ENCODE results near the gene PTEN.

PTEN gene

GRCh38 chr10:87973635-87974034 lies 110.2 kb downstream of the PTEN start:
- DNase-seq (ENCODE audit: low read depth in 2 of 3, low spot score in 2 of 3), result no peak

- no peak for DNase-seq (ENCODE audit: low read depth in 2 of 3, low spot score in 2 of 3)
These were observed 110.7 kb downstream of the PTEN start for GRCh38 chr10:87974130-87974529.

GRCh38 chr10:87974769-87975168 lies 111.3 kb downstream of the PTEN start:
- DNase-seq (ENCODE audit: low read depth in 2 of 3, low spot score in 2 of 3), result no peak

GRCh38 chr10:87976101-87976743 lies 112.8 kb downstream of the PTEN start:
- DNase-seq (ENCODE audit: low read depth in 2 of 3, low spot score in 2 of 3), result no peak

DNA sequence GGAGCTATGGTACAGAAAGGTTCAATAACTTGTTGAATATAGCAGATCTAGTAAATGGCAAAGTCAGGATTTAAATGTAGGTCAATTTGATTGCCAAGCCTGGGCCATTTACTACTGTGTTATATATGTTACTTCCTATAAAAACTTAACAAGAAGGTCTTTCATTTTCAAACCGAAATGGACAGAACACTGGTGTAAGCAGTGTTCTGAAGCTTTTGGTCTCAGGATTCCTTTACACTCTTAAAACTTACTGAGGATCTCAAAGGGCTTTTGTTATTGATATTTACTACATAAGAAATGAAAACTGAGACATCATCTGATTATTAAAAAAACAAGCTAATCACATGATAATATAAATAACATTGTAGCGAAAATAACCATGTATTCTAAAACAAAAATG lies 114.7 kb downstream of the PTEN start:
- DNase-seq (ENCODE audit: low read depth in 2 of 3, low spot score in 2 of 3), result no peak

DNA sequence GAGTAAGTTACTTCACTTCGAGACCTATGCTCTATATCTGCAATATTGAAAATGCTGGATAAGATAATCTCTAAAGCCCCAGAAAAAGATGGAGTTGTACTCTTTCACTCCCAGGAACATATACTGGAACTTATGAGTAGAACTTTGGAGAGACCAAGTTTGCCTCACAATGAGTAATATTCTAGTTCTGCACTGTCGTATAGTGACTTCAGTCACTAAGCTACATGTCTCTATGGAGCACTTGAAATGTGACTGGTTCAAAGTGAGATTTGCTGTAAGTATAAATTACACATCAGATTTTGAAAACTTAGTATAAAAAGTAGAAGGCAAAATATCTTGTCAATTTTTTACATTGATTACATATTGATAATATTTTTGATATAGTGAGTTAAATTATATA lies 116.4 kb downstream of the PTEN start:
- no peak for DNase-seq (ENCODE audit: low read depth in 2 of 3, low spot score in 2 of 3)

- DNase-seq (ENCODE audit: low read depth in 2 of 3, low spot score in 2 of 3), result no peak
These were observed 120.3 kb downstream of the PTEN start for GRCh38 chr10:87983716-87984115.

DNA sequence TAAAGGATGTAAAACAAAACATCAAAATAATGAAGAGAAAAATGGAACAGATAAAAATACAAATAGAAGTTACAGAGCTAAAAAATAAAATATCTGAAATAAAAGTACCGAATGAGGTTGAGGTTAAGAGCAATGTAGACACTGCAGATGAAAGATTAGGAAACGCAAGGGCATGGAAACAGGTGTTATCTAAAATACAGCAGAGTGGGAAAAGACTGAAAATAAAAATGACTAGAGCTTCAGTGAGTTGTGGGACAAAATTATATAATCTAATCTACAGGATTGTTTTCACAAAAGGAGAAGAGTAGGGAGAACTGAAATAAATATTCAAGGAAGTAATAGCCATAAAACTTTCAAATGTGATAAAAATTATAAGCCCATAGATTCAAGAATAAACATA lies 123.8 kb downstream of the PTEN start:
- DNase-seq (ENCODE audit: low read depth in 2 of 3, low spot score in 2 of 3), result no peak

- no peak for DNase-seq (ENCODE audit: low read depth in 2 of 3, low spot score in 2 of 3)
These were observed 128.5 kb downstream of the PTEN start for GRCh38 chr10:87991946-87992345.

GRCh38 chr10:88004451-88004850 lies 141.0 kb downstream of the PTEN start:
- no peak for DNase-seq (ENCODE audit: low read depth in 2 of 3, low spot score in 2 of 3)

GRCh38 chr10:88006261-88006660 lies 142.8 kb downstream of the PTEN start:
- no peak for DNase-seq (ENCODE audit: low read depth in 2 of 3, low spot score in 2 of 3)

- DNase-seq (ENCODE audit: low read depth in 2 of 3, low spot score in 2 of 3), result no peak
These were observed 145.5 kb downstream of the PTEN start for GRCh38 chr10:88008866-88009470.

- no peak for DNase-seq (ENCODE audit: low read depth in 2 of 3, low spot score in 2 of 3)
These were observed 149.2 kb downstream of the PTEN start for GRCh38 chr10:88012641-88013040.

- no peak for DNase-seq (ENCODE audit: low read depth in 2 of 3, low spot score in 2 of 3)
These were observed 154.4 kb downstream of the PTEN start for GRCh38 chr10:88017781-88018180.

DNA sequence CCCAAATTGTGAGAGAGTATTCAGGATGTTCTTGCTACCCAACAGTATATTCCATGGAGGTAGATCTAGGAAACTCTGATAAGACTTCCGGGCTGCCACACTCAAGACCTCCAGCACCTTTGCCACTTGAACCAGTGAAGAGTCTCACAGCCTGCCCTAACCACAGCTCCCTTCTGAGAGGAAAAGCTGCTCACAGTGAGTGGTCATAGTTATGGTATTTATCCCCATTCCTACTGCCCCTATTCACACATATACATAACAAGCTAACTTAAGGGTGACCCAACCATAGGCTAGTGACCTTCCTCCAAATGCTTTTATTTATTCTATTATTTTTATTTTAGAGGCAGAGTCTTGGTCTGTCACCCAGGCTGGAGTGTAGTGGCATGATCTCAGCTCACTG lies 156.3 kb downstream of the PTEN start:
- no peak for DNase-seq (ENCODE audit: low read depth in 2 of 3, low spot score in 2 of 3)
